Right atrium auricular region (tissue), 2 donors: ENCODE results near the gene TTC28. TPM values are rescaled to one million over a fixed set of nuclear protein-coding genes. Genes with fewer than 3 reads are reported as not detected.

Source experiments
- DNase-seq: peaks from one replicate; pipeline ENCODE4 v3.0.0-alpha.2; 2019; ENCODE audit warnings: low spot score
- H3K27ac ChIP-seq, 2 donors: fragments of 200-600 bp; sonication (generic); 1 replicate in 1 of 2; 2 replicates in 1 of 2; pipeline ENCODE4 v1.5.1; 2016 to 2019
- H3K27me3 ChIP-seq, 2 donors: fragments of 200-600 bp; sonication (generic); one replicate each; pipeline versions ENCODE4 v1.5.1 to v1.6.0; 2017 to 2019
- H3K36me3 ChIP-seq: fragments of 200-600 bp; sonication (generic); one replicate; pipeline ENCODE4 v1.5.1; 2016
- H3K4me1 ChIP-seq, 2 donors: fragments of 200-600 bp; sonication (generic); one replicate each; pipeline versions ENCODE4 v1.5.1 to v1.6.0; 2017 to 2019
- H3K4me3 ChIP-seq, 2 donors: fragments of 200-600 bp; sonication (generic); 1 replicate in 1 of 2; 2 replicates in 1 of 2; pipeline ENCODE4 v1.5.1; 2017 to 2019; ENCODE audit warnings: mild to moderate bottlenecking in 1 of 2, moderate library complexity in 1 of 2
- H3K9me3 ChIP-seq, 2 donors: fragments of 200-600 bp; sonication (generic); one replicate each; pipeline ENCODE4 v1.5.1; 2019
- CTCF ChIP-seq, 2 donors: fragments of 200-600 bp; sonication (generic); IDR thresholded peaks; one replicate each; pipeline ENCODE4 v1.5.1; 2019; ENCODE audit warnings: antibody characterized with exemption in 2 of 2
- total RNA-seq, 2 donors: library from RNA; depleted of rRNA; stranded (reverse); fragments of >200 nt; gene quantifications; one replicate each; pipeline ENCODE4 v1.1.0, GENCODE V29; 2016

The TTC28 gene
- total RNA-seq, 2 donors from 2014 or later = 22.1 to 22.3 TPM

- Histone ChIP-seq H3K27me3 (no peaks in the 10 kb centered on the region), H3K4me1 (peaks cover 3 to 69% of the 10 kb centered on the region in 2 donors), H3K9me3 (no peaks in the 10 kb centered on the region), H3K36me3 (no peaks in the 10 kb centered on the region), H3K4me3 (no peak overlapping the region), H3K27ac (peak overlapping the region; percentile 58 to 65)
- DNase-seq = peak; percentile 36
- TF ChIP-seq CTCF (IDR thresholded peaks at IDR 0.05) = no peak
These were observed 649.7 kb downstream of the TTC28 start for GRCh38 chr22:28029956-28030355.

GRCh38 chr22:28029201-28029948 lies 650.3 kb downstream of the TTC28 start:
- no peaks in the 10 kb centered on the region for H3K27me3 ChIP-seq
- TF ChIP-seq CTCF (IDR thresholded peaks at IDR 0.05) = no peak
- DNase-seq = peak; percentile 63
- H3K27ac ChIP-seq = peak overlapping the region; percentile 58 to 65
- no peaks in the 10 kb centered on the region for H3K9me3 ChIP-seq
- H3K4me3 ChIP-seq = no peak overlapping the region
- no peaks in the 10 kb centered on the region for H3K36me3 ChIP-seq
- peaks cover 3 to 69% of the 10 kb centered on the region in 2 donors for H3K4me1 ChIP-seq

GRCh38 chr22:28027453-28028448 lies 651.9 kb downstream of the TTC28 start:
- no peaks in the 10 kb centered on the region for H3K36me3 ChIP-seq
- no peaks in the 10 kb centered on the region for H3K9me3 ChIP-seq
- peak; percentile 58 for DNase-seq
- H3K27ac ChIP-seq = peak overlapping the region; percentile 38 to 58
- H3K4me3 ChIP-seq = no peak overlapping the region
- no peak for TF ChIP-seq CTCF (IDR thresholded peaks at IDR 0.05)
- H3K4me1 ChIP-seq = peaks cover 3 to 59% of the 10 kb centered on the region in 2 donors
- H3K27me3 ChIP-seq = no peaks in the 10 kb centered on the region

- no peak overlapping the region for H3K27ac ChIP-seq
- no peak overlapping the region for H3K4me3 ChIP-seq
- TF ChIP-seq CTCF (IDR thresholded peaks at IDR 0.05) = no peak
- no peaks in the 10 kb centered on the region for H3K9me3 ChIP-seq
- peak; percentile 28 for DNase-seq
- no peaks in the 10 kb centered on the region for H3K27me3 ChIP-seq
- peaks cover 3 to 62% of the 10 kb centered on the region in 2 donors for H3K4me1 ChIP-seq
- no peaks in the 10 kb centered on the region for H3K36me3 ChIP-seq
These were observed 653.6 kb downstream of the TTC28 start for GRCh38 chr22:28025866-28026575.

GRCh38 chr22:28025333-28025732 lies 654.3 kb downstream of the TTC28 start:
- Histone ChIP-seq H3K4me3 (no peak overlapping the region), H3K27ac (no peak overlapping the region), H3K4me1 (peaks cover 3 to 66% of the 10 kb centered on the region in 2 donors), H3K27me3 (no peaks in the 10 kb centered on the region), H3K36me3 (no peaks in the 10 kb centered on the region), H3K9me3 (no peaks in the 10 kb centered on the region)
- TF ChIP-seq CTCF (IDR thresholded peaks at IDR 0.05) = no peak
- DNase-seq = peak; percentile 32
